Fibroblast of lung (primary cell): ENCODE data around the gene GALNT17. TPM values are rescaled to one million over a fixed set of nuclear protein-coding genes. Genes with fewer than 3 reads are reported as not detected.

Source experiments
- DNase-seq, 2 donors: peaks; one replicate each; pipeline versions ENCODE4 v3.0.0 to v3.0.0-alpha.2; 2010; ENCODE audit warnings: low read depth in 2 of 2
- H2AFZ ChIP-seq: 2 replicates; pipeline ENCODE4 v1.5.1; 2012; ENCODE audit warnings: low read length, control low read depth, inconsistent platforms
- H3K27ac ChIP-seq: 2 replicates; pipeline ENCODE4 v1.5.1; 2011; ENCODE audit warnings: low read length, control low read depth; ENCODE audit not compliant: insufficient read depth
- H3K27me3 ChIP-seq: 2 replicates; pipeline ENCODE4 v1.5.1; 2011; ENCODE audit warnings: mild to moderate bottlenecking, low read length; ENCODE audit not compliant: control insufficient read depth, insufficient read depth
- H3K36me3 ChIP-seq: 2 replicates; pipeline ENCODE4 v1.5.1; 2011; ENCODE audit warnings: low read length; ENCODE audit not compliant: control insufficient read depth, insufficient read depth
- H3K4me1 ChIP-seq: 2 replicates; pipeline ENCODE4 v1.5.1; 2011; ENCODE audit warnings: low read length; ENCODE audit not compliant: control insufficient read depth, insufficient read depth; ENCODE audit errors: extremely low read depth
- H3K4me2 ChIP-seq: 2 replicates; pipeline ENCODE4 v1.5.1; 2011; ENCODE audit warnings: low read length, control low read depth; ENCODE audit not compliant: insufficient read depth; ENCODE audit errors: extremely low read depth
- H3K4me3 ChIP-seq, 4 experiments: fragments of 200-600 bp in 1 of 4; sonication (generic) in 1 of 4; replicated peaks in 1 of 4; 2 replicates each; pipeline ENCODE4 v1.5.1; 2011 to 2016; ENCODE audit warnings: low read length in 4 of 4, low read depth in 3 of 4, mild to moderate bottlenecking in 3 of 4, control low read depth in 2 of 4, inconsistent platforms in 1 of 4, mixed read lengths in 1 of 4; ENCODE audit not compliant: insufficient read depth in 1 of 4; ENCODE audit errors: control extremely low read depth in 1 of 4
- H3K79me2 ChIP-seq: 2 replicates; pipeline ENCODE4 v1.5.1; 2012; ENCODE audit warnings: mild to moderate bottlenecking, low read length, inconsistent platforms; ENCODE audit not compliant: control insufficient read depth, insufficient read depth
- H3K9ac ChIP-seq: 2 replicates; pipeline ENCODE4 v1.5.1; 2011; ENCODE audit warnings: mild to moderate bottlenecking, low read length, control low read depth; ENCODE audit not compliant: insufficient read depth
- H3K9me3 ChIP-seq: 2 replicates; pipeline ENCODE4 v1.5.1; 2012; ENCODE audit warnings: low read depth, low read length; ENCODE audit not compliant: control insufficient read depth, insufficient read depth
- H4K20me1 ChIP-seq: 2 replicates; pipeline ENCODE4 v1.5.1; 2011; ENCODE audit warnings: low read length; ENCODE audit not compliant: control insufficient read depth, insufficient read depth; ENCODE audit errors: extremely low read depth
- EZH2 ChIP-seq: IDR thresholded peaks from 2 replicates; pipeline ENCODE4 v1.5.1; 2012; ENCODE audit warnings: low read length, control low read depth, mild to moderate bottlenecking; ENCODE audit errors: missing control alignments
- polyA plus RNA-seq, 2 donors: library from polyadenylated mRNA; depleted of rRNA in 1 of 2; stranded (reverse) in 1 of 2; unstranded in 1 of 2; fragments of >200 nt; gene quantifications; 2 replicates each; pipeline ENCODE4 v1.2.1, GENCODE V29; 2011 to 2012; ENCODE audit warnings: missing spikeins in 1 of 2
- total RNA-seq: library from RNA; depleted of rRNA; stranded (reverse); fragments of >200 nt; gene quantifications from 2 replicates; pipeline ENCODE4 v1.2.1, GENCODE V29; 2014
- TF ChIP-seq, protein P1 (sequence below), 2 donors: IDR thresholded peaks in 1 of 2; conservative IDR thresholded peaks in 1 of 2; 1 replicate in 1 of 2; 2 replicates in 1 of 2; pipeline ENCODE4 v1.5.1; 2011 to 2012; ENCODE audit warnings: low read length in 2 of 2, control low read depth in 1 of 2, inconsistent platforms in 1 of 2, low read depth in 1 of 2, mild to moderate bottlenecking in 1 of 2

The GALNT17 gene
- total and polyA plus RNA-seq, 2 donors (not counting 1 experiment from before 2014, with no cell fraction given): under 0.01 TPM; not detected in 1

DNA sequence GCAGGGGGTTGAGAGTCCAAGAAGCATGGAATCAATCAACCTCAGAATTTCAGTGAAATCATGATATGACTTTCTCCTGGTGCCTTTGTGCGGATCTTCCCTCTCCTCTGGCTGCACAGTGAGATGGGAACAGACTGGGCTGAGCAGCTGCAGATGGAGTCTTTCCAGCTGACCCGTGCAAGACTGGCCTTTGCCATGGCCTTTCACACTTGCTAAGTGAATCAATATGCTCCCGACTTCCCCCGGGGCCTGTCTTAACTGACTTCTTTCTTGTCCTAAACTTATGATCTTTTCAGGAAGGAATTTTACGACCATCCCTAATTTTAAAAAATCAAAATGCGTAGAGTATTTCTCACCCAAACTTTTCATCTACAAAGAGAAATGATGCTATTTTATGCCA, 469.9 kb downstream of the GALNT17 start:
- H3K4me1 ChIP-seq: no peaks in the 10 kb centered on the region
- H3K27ac ChIP-seq: no peak overlapping the region
- no peaks in the 10 kb centered on the region for H3K27me3 ChIP-seq
- H3K4me3 ChIP-seq: no peak overlapping the region
- H4K20me1 ChIP-seq: no peaks in the 10 kb centered on the region
- TF ChIP-seq, protein P1, sequence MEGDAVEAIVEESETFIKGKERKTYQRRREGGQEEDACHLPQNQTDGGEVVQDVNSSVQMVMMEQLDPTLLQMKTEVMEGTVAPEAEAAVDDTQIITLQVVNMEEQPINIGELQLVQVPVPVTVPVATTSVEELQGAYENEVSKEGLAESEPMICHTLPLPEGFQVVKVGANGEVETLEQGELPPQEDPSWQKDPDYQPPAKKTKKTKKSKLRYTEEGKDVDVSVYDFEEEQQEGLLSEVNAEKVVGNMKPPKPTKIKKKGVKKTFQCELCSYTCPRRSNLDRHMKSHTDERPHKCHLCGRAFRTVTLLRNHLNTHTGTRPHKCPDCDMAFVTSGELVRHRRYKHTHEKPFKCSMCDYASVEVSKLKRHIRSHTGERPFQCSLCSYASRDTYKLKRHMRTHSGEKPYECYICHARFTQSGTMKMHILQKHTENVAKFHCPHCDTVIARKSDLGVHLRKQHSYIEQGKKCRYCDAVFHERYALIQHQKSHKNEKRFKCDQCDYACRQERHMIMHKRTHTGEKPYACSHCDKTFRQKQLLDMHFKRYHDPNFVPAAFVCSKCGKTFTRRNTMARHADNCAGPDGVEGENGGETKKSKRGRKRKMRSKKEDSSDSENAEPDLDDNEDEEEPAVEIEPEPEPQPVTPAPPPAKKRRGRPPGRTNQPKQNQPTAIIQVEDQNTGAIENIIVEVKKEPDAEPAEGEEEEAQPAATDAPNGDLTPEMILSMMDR (conservative IDR thresholded peaks at IDR 0.05 in 1 of 2, IDR thresholded peaks at IDR 0.05 in 1 of 2; ENCODE audit: low read depth in 1 of 2, low read length in 2 of 2): no peak
- TF ChIP-seq EZH2: no peak
- no peak overlapping the region for H3K9ac ChIP-seq
- H3K79me2 ChIP-seq: no peaks in the 10 kb centered on the region
- DNase-seq: peak in 1 of 2 donors; percentile 5
- no peak overlapping the region for H3K4me2 ChIP-seq
- no peaks in the 10 kb centered on the region for H3K36me3 ChIP-seq
- no peak overlapping the region for H2AFZ ChIP-seq
- no peaks in the 10 kb centered on the region for H3K9me3 ChIP-seq

- H3K79me2 ChIP-seq: no peaks in the 10 kb centered on the region
- H3K9me3 ChIP-seq: no peaks in the 10 kb centered on the region
- H3K4me3 ChIP-seq: no peak overlapping the region
- no peak overlapping the region for H3K4me2 ChIP-seq
- no peak overlapping the region for H3K9ac ChIP-seq
- no peaks in the 10 kb centered on the region for H4K20me1 ChIP-seq
- no peaks in the 10 kb centered on the region for H3K4me1 ChIP-seq
- H2AFZ ChIP-seq: no peak overlapping the region
- no peak overlapping the region for H3K27ac ChIP-seq
- no peaks in the 10 kb centered on the region for H3K27me3 ChIP-seq
- H3K36me3 ChIP-seq: no peaks in the 10 kb centered on the region
- no peak for DNase-seq
- TF ChIP-seq EZH2: no peak
- TF ChIP-seq, protein P1 (conservative IDR thresholded peaks at IDR 0.05 in 1 of 2, IDR thresholded peaks at IDR 0.05 in 1 of 2; ENCODE audit: low read depth in 1 of 2, low read length in 2 of 2): no peak
Observed at GRCh38 chr7:71604818-71605414, 473.0 kb downstream of the GALNT17 start.

DNA sequence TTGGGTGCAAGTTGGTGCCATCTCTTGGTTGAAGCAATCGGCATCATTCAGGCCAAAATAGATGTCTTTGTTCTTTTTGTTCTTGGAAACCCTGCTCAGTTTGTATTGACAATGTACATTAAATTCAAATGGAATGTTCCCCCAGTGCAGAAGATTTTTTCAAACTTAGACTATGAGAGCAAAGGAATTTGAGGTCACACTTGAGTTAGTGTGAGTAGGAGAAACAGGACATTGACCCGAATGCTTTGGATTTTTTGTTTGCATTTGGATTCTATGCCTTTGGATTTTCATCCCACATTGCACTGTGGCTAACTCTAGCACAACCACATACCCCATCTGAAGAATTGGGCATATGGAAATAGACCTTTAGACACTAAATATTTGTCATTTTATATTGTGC, 480.0 kb downstream of the GALNT17 start:
- no peaks in the 10 kb centered on the region for H4K20me1 ChIP-seq
- no peak overlapping the region for H3K9ac ChIP-seq
- no peaks in the 10 kb centered on the region for H3K9me3 ChIP-seq
- H3K36me3 ChIP-seq: no peaks in the 10 kb centered on the region
- H3K27me3 ChIP-seq: no peaks in the 10 kb centered on the region
- H2AFZ ChIP-seq: no peak overlapping the region
- H3K79me2 ChIP-seq: no peaks in the 10 kb centered on the region
- H3K27ac ChIP-seq: no peak overlapping the region
- no peak overlapping the region for H3K4me3 ChIP-seq
- H3K4me2 ChIP-seq: no peak overlapping the region
- DNase-seq: peak in 1 of 2 donors; percentile 51
- H3K4me1 ChIP-seq: peaks cover 4% of the 10 kb centered on the region
- TF ChIP-seq EZH2: no peak
- TF ChIP-seq, protein P1 (conservative IDR thresholded peaks at IDR 0.05 in 1 of 2, IDR thresholded peaks at IDR 0.05 in 1 of 2; ENCODE audit: low read depth in 1 of 2, low read length in 2 of 2): no peak
